ENCODE data around the gene MGAT5.

Gene MGAT5

GRCh38 chr2:134341476-134341875 is 87.6 kb downstream of the MGAT5 start:
- DNase-seq: no peak

- DNase-seq: no peak
These were observed 91.3 kb downstream of the MGAT5 start for GRCh38 chr2:134344954-134345697.

GRCh38 chr2:134346141-134346540 is 92.3 kb downstream of the MGAT5 start:
- no peak for DNase-seq

GRCh38 chr2:134347756-134348155 is 93.9 kb downstream of the MGAT5 start:
- DNase-seq: no peak

GRCh38 chr2:134348239-134348638 is 94.4 kb downstream of the MGAT5 start:
- DNase-seq: no peak

- DNase-seq: no peak
These were observed 94.9 kb downstream of the MGAT5 start for GRCh38 chr2:134348760-134349159.

- DNase-seq: no peak
These were observed 97.1 kb downstream of the MGAT5 start for GRCh38 chr2:134351016-134351415.

- DNase-seq: no peak
These were observed 98.0 kb downstream of the MGAT5 start for GRCh38 chr2:134351899-134352298.

- DNase-seq: no peak
These were observed 99.0 kb downstream of the MGAT5 start for GRCh38 chr2:134352844-134353243.

- no peak for DNase-seq
These were observed 100.7 kb downstream of the MGAT5 start for GRCh38 chr2:134354611-134355010.

GRCh38 chr2:134357814-134358213 is 103.9 kb downstream of the MGAT5 start:
- DNase-seq: no peak

- no peak for DNase-seq
These were observed 105.7 kb downstream of the MGAT5 start for GRCh38 chr2:134359367-134360081.

GRCh38 chr2:134360745-134361487 is 107.0 kb downstream of the MGAT5 start:
- no peak for DNase-seq

- no peak for DNase-seq
These were observed 107.8 kb downstream of the MGAT5 start for GRCh38 chr2:134361648-134362047.

GRCh38 chr2:134362152-134362668 is 108.3 kb downstream of the MGAT5 start:
- no peak for DNase-seq

- no peak for DNase-seq
These were observed 108.9 kb downstream of the MGAT5 start for GRCh38 chr2:134362740-134363139.

- no peak for DNase-seq
These were observed 111.5 kb downstream of the MGAT5 start for GRCh38 chr2:134365356-134365755.

- DNase-seq: no peak
These were observed 112.5 kb downstream of the MGAT5 start for GRCh38 chr2:134366359-134366758.

- no peak for DNase-seq
These were observed 113.3 kb downstream of the MGAT5 start for GRCh38 chr2:134367213-134367612.

GRCh38 chr2:134368009-134368817 is 114.3 kb downstream of the MGAT5 start:
- no peak for DNase-seq

- DNase-seq: no peak
These were observed 115.5 kb downstream of the MGAT5 start for GRCh38 chr2:134369220-134369902.

Data from activated CD4-positive, CD25-positive, alpha-beta regulatory T cell (primary cell).